NCI-H460 (cell line): ENCODE results near the gene GPLD1. TPM values are rescaled to one million over a fixed set of nuclear protein-coding genes. Genes with fewer than 3 reads are reported as not detected.

Experiments used
- DNase-seq: peaks from one replicate; pipeline ENCODE4 v3.0.0-alpha.2; 2016; ENCODE audit warnings: low read depth; ENCODE audit errors: extremely low read depth
- total RNA-seq: library from RNA; depleted of rRNA; stranded (reverse); fragments of >200 nt; shearing (Covaris generic); gene quantifications from 2 replicates; pipeline ENCODE4 v1.2.3, GENCODE V29; 2014

GPLD1 gene
- total RNA-seq, 1 experiment from 2014 or later = 1.6 TPM

DNA sequence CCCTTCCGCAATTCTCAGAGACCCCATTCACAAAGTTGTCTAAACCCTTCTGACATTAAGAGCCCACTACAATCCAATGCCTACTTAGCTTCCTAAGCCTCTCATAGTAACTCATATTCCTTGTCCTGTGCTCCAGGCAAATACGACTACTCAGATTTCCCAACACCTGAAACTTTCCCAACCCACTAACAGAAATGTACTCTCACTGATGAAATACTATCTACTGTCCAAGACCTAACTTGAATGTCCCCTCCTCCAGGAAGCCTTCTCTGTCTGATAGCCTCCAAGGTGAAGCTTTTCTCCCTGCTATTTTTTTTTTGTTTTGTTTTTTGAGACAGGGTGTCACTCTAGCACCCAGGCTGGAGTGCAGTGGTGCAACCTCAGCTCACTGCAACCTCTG, 30.4 kb downstream of the GPLD1 start:
- no peak for DNase-seq

DNA sequence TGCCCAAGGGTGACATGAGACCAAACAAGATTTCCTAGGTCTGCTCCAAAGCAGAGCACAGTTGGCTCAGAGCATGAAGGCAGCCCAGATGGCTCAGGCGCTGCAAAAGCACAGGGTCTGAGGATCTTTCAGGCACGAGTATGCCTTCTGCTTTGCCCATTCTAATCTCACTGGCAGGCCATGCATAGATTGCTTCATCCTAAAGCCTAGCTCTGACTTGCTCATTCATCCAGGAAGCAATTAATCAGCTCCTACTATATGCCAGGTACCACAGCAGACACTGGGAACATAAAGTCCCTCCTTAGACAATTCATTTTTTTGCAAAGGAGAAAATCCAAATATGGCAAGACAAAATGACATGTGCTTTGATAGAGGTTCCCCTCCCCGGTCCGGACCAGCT, 31.2 kb downstream of the GPLD1 start:
- DNase-seq = no peak

DNA sequence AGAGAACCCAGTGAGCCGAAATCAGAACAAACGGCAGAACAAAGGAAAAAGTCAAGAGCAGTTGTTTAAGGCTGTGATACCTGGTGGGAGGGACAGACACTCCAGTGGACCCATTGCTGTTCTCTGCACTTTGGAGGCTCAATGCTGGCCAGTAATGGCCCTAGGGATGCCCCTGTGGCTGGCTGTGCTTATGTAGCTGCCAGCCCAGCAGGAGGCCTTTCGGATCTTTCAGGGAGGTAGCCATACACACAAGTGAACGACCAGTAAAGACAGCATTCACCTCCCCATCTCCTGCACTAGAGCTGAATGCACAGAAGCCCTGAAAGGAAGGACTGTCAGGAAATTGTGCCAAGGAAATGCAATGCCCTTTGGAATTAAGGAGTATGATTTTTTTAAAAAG, 34.3 kb downstream of the GPLD1 start:
- no peak for DNase-seq

DNA sequence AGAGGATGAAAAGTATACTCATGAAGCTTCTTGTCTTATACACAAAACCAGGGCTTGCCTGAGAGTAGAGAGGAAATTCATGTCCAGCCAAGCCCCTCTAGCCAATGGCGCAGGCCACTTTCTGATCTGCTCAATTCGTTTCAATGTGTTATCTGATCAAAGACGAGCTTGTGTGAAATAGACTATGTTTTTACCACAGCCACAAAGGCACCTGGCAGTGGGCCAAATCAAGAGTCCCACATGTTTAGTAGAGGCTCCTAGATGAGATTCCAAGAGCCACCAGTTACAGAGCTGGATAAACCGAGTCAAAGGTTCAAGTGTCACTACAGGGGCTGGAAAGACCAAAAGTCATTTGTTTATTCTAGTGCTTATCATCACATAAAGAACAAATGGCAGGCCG, 34.9 kb downstream of the GPLD1 start:
- DNase-seq = no peak

DNA sequence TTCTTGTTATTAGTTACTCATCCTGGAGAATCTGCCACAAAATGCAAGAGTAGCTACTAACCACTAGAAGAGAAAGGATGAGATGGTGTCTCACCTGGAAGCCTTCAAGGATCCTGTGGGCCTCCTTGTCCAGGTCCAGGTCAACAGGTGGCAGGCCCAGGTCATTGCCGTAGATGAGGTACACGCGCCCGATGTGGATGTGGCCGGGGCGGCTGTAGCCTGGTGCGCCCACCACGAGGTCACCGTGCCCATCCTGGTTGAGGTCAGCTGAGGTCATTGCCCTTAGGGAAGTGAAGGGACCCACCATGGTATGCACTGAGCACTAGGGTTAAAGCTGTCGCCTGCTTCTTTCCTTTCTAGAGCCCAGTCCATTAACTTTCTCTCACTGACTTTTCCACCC, 35.5 kb downstream of the GPLD1 start:
- DNase-seq = no peak

DNA sequence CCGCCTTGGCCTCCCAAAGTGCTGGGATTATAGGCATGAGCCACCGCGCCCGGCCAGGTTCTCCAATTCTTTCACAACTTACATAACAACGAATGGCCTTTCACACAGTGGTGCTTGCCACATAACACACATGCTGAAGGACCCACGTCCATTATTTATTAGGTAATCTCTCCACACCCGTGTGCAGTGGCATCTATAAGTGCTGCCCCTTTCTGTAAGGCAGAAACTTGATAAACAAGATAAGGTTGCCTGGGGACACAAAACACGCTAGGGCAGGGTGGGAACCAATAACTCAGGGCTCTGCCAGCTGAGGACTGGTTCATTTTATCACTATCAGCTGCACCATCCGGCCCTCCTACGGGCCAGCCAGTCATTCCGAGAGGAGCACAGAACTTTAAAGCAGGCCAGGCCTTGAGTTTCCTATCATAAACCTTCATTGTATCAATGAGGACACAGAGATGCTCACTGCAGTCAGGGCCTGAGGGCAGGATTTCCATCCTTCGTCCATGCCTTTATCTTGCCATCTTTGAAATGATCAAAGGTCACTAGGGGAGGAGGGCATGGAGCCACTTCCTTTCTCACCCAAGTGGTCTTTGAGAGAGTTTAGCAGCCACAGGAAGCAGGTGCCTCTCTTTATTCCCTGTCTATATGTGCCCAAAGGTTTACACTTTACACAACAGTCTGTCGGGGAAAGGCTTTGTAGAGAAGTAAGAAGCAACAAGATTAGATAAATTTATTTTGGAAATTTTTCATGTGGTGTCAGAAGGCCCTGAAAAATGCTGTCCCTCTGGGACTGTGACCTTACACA, 37.6 kb downstream of the GPLD1 start:
- no peak for DNase-seq

DNA sequence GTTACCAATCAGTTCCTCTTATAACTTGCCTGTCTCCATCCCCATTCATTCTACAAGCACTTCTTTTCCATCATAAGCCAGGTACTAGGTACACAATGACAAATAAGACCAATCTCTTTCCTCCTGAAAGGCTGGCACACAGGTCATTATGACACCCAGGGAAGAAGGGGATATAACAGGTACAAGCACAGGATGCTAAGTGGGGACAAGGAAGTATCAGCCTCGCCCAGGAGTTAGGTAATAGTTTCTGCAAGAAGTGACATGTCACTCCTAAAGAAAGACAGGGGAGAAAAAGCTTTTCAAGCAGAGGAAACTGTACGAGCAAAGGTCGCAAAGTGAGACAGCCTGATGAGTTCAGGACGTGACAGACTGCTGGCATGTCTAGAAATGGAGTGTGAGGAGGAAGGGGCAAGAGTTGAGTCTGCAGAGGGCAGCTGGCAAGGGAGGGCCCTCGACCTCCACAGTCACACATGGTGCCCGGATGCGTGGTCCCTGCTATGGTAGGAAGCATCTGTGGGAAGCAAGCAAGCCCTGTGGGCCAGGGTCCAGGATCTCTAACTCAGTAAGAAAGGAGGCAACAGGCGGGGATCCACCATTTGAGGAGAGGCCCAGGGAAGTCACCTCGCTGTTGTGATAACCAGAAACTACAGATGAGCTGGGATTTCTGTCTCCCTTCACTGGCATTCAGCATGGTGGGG, 40.4 kb downstream of the GPLD1 start:
- DNase-seq = no peak

DNA sequence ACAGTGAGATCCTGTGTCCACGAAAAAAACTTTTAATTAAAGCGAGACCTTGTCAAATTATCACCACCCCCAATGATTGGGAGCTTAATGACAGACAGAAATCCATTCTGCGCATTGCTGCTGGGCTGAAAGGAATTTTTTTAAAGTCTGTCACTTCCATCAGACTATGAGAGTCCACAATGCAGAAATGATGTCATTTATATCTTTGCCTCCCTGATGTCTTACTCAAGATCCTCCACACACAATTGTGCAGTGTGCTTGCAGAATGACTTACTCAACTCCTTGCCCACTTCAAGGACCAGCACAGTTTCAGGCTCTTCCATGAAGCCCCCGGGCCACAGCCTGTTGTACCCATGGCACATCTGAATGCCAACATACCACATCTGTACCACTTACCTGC, 41.0 kb downstream of the GPLD1 start:
- DNase-seq = no peak

DNA sequence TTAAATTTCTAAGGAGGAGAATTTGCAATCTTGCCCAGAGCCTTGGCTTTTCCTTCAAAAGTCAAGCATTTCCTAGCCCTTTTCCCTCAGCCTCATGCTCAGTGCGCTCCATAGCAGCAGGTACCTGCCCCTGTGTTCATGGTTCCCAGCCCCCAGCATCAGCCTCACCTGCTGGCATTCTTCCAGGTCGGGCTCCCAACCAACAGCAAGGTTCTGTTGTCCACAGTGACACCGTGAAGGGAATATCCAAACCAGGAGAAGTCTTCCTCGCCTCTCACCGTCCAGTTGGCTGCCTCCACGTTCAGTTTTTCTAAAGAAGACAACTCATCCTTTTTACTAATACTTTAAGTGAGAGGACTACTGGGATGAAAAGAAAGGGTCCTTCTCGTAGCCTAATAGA, 42.7 kb downstream of the GPLD1 start:
- no peak for DNase-seq

DNA sequence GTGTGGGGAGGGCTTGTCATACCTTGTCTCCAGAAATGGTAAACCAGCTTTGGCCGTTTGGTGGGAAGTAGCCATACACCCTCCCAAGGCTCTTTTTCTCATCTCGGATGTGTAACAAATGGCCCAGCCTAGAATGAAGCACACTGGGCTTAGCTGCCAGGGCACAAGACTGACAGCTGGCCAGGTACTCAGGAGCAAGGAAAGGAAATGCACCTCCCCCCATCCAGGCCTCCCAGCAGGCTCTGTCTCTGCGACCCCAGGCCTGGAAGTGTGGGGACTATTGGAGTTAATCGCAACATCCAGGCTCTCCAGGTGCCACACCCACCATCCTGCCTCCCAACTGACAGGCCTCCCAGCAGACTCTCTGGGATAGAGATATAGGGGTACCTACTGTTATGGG, 43.7 kb downstream of the GPLD1 start:
- DNase-seq = no peak

DNA sequence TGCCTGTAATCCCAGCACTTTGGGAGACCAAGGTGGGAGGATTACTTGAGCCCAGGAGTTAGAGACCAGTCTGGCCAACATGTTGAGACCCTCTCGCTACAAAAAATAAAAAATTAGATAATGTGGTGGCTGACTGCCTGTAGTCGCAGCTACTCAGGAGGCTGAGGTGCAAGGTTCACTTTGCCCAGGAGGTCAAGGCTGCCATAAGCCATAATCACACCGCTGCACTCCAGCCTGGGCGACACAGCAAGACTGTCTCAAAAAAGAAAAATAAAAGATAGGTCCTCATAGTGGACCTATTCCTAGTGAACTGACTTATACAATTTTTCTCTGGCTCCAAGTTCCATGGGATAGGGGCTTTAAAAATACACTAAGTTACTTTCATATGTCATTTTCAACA, 44.8 kb downstream of the GPLD1 start:
- no peak for DNase-seq

DNA sequence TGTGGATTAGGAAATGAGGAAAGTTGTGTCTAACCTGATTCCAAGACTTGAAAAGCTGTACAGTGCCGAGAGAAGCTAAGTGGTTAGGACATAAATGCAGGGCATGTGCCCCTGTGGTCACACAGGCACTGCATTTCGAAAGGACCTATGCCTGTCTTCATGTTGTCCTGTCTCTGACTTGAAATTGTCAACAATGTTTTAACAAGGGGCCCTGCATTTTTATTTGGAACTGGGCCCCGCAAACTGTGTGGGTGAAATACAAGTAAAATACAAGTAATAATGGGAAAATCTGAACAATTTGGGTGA, 47.8 kb downstream of the GPLD1 start:
- no peak for DNase-seq

DNA sequence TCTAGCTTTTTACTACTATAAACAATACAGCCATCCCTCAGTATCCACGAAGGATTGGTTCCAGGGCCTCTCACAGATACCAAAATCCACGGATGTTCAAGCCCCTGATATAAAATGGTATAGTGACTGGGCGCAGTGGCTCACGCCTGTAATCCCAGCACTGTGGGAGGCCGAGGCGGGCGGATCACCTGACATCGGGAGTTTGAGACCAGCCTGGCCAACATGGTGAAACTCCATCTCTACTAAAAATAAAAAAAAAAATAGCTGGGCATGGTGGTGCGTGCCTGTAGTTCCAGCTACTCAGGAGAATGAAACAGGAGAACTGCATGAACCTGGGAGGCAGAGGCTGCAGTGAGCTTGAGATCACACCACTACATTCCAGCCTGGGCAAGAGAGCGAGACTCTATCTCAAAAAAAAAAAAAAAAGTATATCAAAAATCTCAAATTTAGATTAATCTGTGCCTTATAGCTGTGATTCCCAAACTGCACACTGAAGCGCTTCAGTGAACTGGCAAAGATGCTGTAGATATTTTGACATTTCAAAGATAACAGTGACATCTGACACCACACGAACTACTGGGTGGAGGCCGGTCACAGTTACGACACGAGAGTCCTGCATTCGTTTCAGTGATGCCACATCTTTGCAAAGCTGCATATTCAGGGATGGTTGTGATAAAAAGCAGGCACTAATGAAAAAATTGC, 48.3 kb downstream of the GPLD1 start:
- DNase-seq = peak; percentile 30

DNA sequence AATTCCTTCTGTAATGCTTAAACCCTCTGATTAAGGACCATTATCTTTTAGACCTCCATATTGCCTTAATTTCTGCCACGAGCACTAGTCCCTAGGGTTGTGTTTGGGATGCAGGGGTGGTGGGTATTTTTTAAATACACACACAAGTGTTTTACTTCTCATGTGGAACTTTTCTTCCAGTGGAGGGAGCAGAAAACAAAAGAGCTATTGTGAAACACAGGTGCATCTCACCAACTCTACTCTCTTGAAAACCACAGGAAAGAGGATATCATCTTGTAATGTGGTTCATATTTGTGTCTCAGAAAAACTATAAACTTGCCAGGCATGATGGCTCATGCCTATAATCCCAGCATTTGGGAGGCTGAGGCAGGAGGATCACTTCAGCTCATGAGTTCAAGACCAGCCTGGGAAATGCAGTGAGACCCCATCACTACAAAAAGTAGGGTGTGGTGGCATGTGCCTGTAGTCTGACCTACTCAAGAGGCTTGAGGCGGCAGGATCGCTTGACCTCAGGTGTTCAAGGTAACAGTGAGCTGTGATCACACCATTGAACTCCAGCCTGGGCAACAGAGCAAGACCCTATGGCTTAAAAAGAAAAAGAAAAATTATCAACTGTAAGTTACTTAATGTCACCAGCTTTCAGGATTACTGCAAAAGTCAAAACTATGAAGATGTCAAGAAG, 49.4 kb downstream of the GPLD1 start:
- no peak for DNase-seq

DNA sequence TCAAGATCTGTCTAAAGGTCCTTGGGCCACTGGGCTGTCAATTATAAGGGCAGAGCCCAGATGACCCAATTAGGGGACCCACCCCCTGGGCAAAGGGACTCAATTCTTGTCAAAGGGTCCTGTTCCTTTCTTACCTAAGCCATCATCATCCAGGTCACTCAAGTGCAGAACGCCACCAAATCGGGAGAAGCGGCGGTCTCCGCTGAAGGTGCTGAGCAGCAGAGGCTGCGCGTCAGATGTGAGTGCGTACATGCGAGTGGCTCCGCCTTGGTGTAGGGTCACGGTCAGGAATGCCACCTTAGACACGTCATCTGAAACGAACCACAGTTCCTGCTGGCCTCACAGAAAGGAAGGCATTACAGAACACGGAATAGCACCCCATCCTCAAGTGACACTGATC, 52.4 kb downstream of the GPLD1 start:
- no peak for DNase-seq

DNA sequence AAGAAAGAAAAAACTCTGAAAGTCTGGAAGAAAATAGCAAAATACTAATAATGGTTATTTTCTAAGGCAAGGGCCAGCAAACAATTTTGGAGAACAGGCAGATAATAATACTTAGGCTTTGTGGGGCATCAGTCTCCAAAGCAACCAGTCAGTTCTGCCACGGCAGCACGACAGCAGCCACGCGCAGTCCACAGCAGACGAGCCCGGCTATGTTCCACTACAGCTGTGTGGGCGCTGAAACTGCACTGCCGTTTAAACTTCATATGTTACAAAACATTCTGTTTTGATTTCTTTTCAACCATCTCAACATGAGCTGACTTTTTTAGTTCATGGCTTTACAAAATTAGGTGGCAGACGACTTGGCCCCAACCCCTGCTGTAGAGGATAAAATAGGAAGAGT, 56.8 kb downstream of the GPLD1 start:
- no peak for DNase-seq

DNA sequence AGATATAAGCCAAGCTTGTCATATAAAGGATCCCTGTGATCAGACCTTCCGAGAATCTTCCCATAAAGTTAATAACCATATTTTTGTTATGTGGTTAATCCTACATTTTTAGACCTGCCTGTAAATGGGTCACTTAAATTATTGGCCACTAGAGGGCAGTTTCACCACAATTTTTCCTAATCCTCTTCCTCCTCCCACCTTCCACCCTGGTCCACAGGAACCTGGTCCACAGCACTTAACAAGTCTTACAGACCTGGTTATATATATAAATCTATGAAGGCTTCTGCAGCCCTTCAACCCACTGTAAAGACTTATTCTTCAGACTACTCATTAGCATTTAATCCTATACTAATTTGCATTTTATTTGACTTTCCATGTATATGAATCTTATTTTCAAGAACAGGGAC, 58.3 kb downstream of the GPLD1 start:
- peak; percentile 38 for DNase-seq

DNA sequence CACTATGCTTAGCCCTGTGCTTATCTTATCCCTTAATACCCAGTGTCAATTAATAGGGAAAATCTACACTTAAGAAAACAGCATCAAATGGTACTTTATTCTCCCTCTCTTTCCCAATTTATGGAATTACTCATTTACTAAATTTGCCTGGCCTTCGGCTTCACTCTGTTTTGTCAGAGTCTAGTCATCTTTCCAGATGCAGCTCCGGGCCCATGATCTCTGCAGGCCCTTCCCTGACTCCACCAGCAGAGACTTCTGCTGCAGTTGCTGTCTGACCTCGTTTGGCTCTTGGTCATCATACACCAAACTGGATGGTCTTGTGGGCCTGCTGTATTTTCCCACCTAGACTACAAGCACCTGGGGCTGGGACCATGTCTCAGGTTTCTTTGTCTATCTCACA, 59.3 kb downstream of the GPLD1 start:
- no peak for DNase-seq

DNA sequence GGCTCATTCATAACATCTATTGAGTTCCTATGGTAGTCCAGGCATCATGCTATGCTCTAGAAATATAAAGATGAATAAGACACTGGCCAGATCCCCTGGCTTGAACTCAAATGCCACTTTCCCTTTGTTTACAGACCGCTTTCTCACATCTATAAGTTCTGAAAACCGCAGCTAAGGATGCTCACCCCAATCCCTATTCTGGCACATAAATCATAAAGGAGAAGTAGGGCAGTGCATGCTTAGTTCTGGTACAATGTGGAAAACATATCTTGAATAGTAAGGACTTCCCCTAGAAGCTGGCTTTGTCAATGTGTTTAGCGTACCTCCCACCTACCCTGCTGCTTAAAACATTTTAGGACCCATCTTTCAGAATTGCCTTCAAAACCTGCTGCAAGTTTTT, 60.2 kb downstream of the GPLD1 start:
- DNase-seq = no peak

DNA sequence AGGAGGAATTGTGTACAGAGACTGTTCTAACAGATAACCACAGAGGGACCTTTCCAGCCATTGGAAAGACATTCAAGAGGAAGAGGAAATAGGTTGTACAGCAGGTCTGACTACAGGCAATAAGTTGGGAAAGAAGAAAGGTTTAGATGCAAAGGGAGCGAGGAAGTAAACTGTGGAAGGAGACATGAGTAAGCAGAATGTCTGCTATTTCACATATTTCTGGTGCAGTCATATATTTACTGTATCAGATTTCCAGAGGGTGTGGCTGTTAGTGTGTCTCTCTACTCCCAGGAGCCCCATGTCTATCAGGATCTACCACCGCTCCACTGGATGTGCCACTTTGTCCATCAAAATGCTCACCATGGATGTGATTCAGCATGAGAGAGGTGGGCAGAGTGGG, 60.8 kb downstream of the GPLD1 start:
- DNase-seq = peak; percentile 61

DNA sequence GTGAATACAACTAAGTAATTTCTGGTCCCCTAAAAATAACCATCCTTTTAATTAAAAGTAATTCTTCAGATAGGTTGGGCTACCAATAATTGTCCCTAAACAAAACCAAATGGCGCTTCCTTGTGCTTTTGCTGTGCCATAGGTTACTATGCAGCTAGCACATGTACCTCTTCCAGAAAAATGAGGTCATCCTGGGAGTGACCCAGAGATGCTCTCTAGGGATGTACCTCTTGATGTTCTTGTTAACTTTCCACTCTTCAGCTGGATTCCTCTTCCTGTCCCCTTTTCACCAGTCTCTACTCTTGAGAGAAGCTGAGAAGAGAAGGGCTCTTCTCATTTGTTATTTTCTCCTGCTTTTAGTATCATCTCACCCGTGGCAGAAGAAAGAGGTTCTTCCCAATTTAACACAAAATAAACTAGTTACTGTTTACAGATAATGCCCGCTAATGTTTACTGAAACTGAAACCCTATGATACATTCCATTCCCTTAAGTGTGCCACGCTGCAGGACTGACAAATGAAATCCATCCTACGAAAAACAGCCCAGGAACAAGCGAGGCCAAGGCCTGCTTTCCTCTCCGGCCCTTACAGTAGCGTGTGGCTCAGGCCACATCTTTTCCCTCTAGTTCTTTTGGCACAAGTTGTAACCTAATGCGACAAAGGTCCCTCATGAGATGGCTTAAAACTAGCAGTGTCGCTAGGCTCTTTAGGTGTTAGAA, 62.5 kb downstream of the GPLD1 start:
- no peak for DNase-seq
